ENCODE results near the gene CCDC106. TPM values are rescaled to one million over a fixed set of nuclear protein-coding genes. Genes with fewer than 3 reads are reported as not detected.

Gene CCDC106
- polyA plus RNA-seq, 1 donor (not counting 4 experiments of a cell fraction or from before 2014, with no cell fraction given), result 3.1 TPM

DNA sequence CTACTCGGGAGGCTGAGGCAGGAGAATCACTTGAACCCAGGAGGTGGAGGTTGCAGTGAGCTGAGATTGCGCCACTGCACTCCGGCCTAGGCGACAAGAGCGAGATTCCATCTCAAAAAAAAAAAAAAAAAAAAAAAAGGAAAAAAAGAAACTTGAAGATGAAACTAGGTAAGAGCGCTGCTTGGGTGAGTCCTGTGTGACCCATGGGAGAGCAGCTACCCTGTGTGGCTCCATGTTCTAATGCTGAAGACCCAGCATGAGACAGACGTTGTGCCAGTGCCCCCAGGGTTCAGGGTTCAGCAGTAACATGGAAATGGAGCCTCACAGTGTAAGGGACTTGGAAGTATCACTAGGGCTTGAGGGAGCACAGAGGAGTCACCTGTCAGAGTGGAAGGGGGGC is 29.6 kb upstream of the CCDC106 start:
- DNase-seq (ENCODE audit: low read depth, low spot score), result no peak
- H3K9me3 ChIP-seq (ENCODE audit: control insufficient read depth, low read depth, low read length), result no peaks in the 10 kb centered on the region
- no peaks in the 10 kb centered on the region for H3K9me1 ChIP-seq (ENCODE audit: control insufficient read depth, extremely low read depth, insufficient read depth, low read length)
- H3K27ac ChIP-seq (ENCODE audit: control insufficient read depth, insufficient read depth, low read length), result no peak overlapping the region
- dilution Hi-C loops (cut with MboI; ENCODE audit: extremely low pct_ligation_motif_present, low sequenced_read_pairs), result no loop called here
- H3K9ac ChIP-seq (ENCODE audit: control insufficient read depth, extremely low read depth, insufficient read depth, low read length), result no peak overlapping the region
- no peak overlapping the region for H3K4me3 ChIP-seq (ENCODE audit: control insufficient read depth in 2 of 3, extremely low read depth in 1 of 3, insufficient read depth in 2 of 3, low read depth in 1 of 3, low read length in 3 of 3)
- TF ChIP-seq, protein P1, sequence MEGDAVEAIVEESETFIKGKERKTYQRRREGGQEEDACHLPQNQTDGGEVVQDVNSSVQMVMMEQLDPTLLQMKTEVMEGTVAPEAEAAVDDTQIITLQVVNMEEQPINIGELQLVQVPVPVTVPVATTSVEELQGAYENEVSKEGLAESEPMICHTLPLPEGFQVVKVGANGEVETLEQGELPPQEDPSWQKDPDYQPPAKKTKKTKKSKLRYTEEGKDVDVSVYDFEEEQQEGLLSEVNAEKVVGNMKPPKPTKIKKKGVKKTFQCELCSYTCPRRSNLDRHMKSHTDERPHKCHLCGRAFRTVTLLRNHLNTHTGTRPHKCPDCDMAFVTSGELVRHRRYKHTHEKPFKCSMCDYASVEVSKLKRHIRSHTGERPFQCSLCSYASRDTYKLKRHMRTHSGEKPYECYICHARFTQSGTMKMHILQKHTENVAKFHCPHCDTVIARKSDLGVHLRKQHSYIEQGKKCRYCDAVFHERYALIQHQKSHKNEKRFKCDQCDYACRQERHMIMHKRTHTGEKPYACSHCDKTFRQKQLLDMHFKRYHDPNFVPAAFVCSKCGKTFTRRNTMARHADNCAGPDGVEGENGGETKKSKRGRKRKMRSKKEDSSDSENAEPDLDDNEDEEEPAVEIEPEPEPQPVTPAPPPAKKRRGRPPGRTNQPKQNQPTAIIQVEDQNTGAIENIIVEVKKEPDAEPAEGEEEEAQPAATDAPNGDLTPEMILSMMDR (optimal IDR thresholded peaks at IDR 0.05 in 1 of 3, IDR thresholded peaks at IDR 0.05 in 1 of 3, conservative IDR thresholded peaks at IDR 0.05 in 1 of 3; ENCODE audit: extremely low read depth in 1 of 3, insufficient read depth in 2 of 3, low read length in 3 of 3), result no peak
- no peak for TF ChIP-seq EZH2 (IDR thresholded peaks at IDR 0.05; ENCODE audit: low read length)
- H3K36me3 ChIP-seq (ENCODE audit: control insufficient read depth in 2 of 2, extremely low read depth in 1 of 2, insufficient read depth in 2 of 2, low read length in 2 of 2), result peaks cover 5 to 8% of the 10 kb centered on the region in 2 experiments
- peaks cover 1% of the 10 kb centered on the region for H3K4me1 ChIP-seq (ENCODE audit: control insufficient read depth, extremely low read depth, insufficient read depth, low read length)
- no peaks in the 10 kb centered on the region for H3K27me3 ChIP-seq (ENCODE audit: control insufficient read depth, extremely low read depth, insufficient read depth, low read length)
- H2AFZ ChIP-seq (ENCODE audit: control insufficient read depth, low read length), result no peak overlapping the region
- no peak for FAIRE-seq
- H3K79me2 ChIP-seq (ENCODE audit: control insufficient read depth, insufficient read depth, low read length), result peaks cover 2% of the 10 kb centered on the region
- peaks cover 3% of the 10 kb centered on the region for H4K20me1 ChIP-seq (ENCODE audit: control insufficient read depth, extremely low read depth, insufficient read depth, low read length)
- no peak overlapping the region for H3K4me2 ChIP-seq (ENCODE audit: control insufficient read depth, extremely low read depth, insufficient read depth, low read depth, low read length)

DNA sequence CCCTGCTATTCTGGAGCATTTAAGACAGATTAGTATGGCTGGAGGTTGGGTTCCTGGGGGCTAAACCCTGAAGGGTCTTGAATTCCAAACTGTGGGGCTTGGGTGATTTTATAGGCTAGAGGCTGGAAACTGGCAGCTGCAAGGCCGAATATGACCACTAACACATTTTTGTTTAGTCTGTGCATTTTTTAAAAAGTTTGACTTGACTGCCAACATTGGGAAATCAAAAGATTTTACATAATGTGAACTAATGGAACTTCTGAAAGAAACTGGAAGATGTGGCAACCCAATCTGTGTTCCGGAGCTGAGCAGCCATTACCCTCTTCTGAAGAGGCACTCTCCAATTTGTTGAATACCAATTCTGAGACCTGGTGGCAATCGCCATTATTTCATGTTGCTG is 28.7 kb upstream of the CCDC106 start:
- Histone ChIP-seq H3K9ac (ENCODE audit: control insufficient read depth, extremely low read depth, insufficient read depth, low read length) (no peak overlapping the region), H3K4me1 (ENCODE audit: control insufficient read depth, extremely low read depth, insufficient read depth, low read length) (peaks cover 7% of the 10 kb centered on the region), H3K36me3 (ENCODE audit: control insufficient read depth in 2 of 2, extremely low read depth in 1 of 2, insufficient read depth in 2 of 2, low read length in 2 of 2) (peaks cover 5 to 8% of the 10 kb centered on the region in 2 experiments), H2AFZ (ENCODE audit: control insufficient read depth, low read length) (no peak overlapping the region), H3K4me3 (ENCODE audit: control insufficient read depth in 2 of 3, extremely low read depth in 1 of 3, insufficient read depth in 2 of 3, low read depth in 1 of 3, low read length in 3 of 3) (no peak overlapping the region), H3K9me1 (ENCODE audit: control insufficient read depth, extremely low read depth, insufficient read depth, low read length) (no peaks in the 10 kb centered on the region), H3K9me3 (ENCODE audit: control insufficient read depth, low read depth, low read length) (no peaks in the 10 kb centered on the region), H3K79me2 (ENCODE audit: control insufficient read depth, insufficient read depth, low read length) (peaks cover 2% of the 10 kb centered on the region), H4K20me1 (ENCODE audit: control insufficient read depth, extremely low read depth, insufficient read depth, low read length) (peaks cover 3% of the 10 kb centered on the region), H3K4me2 (ENCODE audit: control insufficient read depth, extremely low read depth, insufficient read depth, low read depth, low read length) (no peak overlapping the region), H3K27me3 (ENCODE audit: control insufficient read depth, extremely low read depth, insufficient read depth, low read length) (no peaks in the 10 kb centered on the region), H3K27ac (ENCODE audit: control insufficient read depth, insufficient read depth, low read length) (no peak overlapping the region)
- no peak for FAIRE-seq
- dilution Hi-C loops (cut with MboI; ENCODE audit: extremely low pct_ligation_motif_present, low sequenced_read_pairs), result no loop called here
- TF ChIP-seq, protein P1 (optimal IDR thresholded peaks at IDR 0.05 in 1 of 3, IDR thresholded peaks at IDR 0.05 in 1 of 3, conservative IDR thresholded peaks at IDR 0.05 in 1 of 3; ENCODE audit: extremely low read depth in 1 of 3, insufficient read depth in 2 of 3, low read length in 3 of 3), result no peak
- no peak for TF ChIP-seq EZH2 (IDR thresholded peaks at IDR 0.05; ENCODE audit: low read length)
- no peak for DNase-seq (ENCODE audit: low read depth, low spot score)

Measured in keratinocyte (primary cell).